GM12878 (cell line): ENCODE results near the gene NDUFV2. TPM values are rescaled to one million over a fixed set of nuclear protein-coding genes. Genes with fewer than 3 reads are reported as not detected.

Experiments
- ATAC-seq: fragments of 200-7000 bp; cut with Tn5 transposase; 3 replicates; pipeline ENCODE4 v1.9.1; 2020; ENCODE audit warnings: mild to moderate bottlenecking, moderate library complexity
- BruUV-seq: library from RNA; stranded (reverse); fragments of 400-500 nt; replicated peaks from 2 replicates; lab custom pipeline; 2021; lab: Mats Ljungman, UMichigan
- CTCF ChIA-PET: fragments of 300-600 bp; sonication (Branson Sonifier 250); formaldehyde crosslinking; extraction: SDS; loops from one replicate; lab custom pipeline; 2021; ENCODE audit warnings: inconsistent platforms; lab: Yijun Ruan, JAX
- POLR2A ChIA-PET: fragments of 350-600 bp; formaldehyde crosslinking; extraction: SDS; loops from one replicate; lab custom pipeline; 2021; ENCODE audit warnings: inconsistent platforms; lab: Charles Lee
- RAD21 ChIA-PET: fragments of 300-600 bp; sonication (Branson Sonifier 250); formaldehyde crosslinking; loops from one replicate; lab custom pipeline; 2023; ENCODE audit warnings: antibody characterized with exemption; ENCODE audit not compliant: unreplicated experiment; lab: Charles Lee
- SMC1A ChIA-PET: fragments of 300-600 bp; sonication (Branson Sonifier 250); formaldehyde crosslinking; loops from one replicate; lab custom pipeline; 2023; ENCODE audit not compliant: unreplicated experiment, uncharacterized antibody; lab: Charles Lee
- DNase-seq: peaks from one replicate; pipeline ENCODE4 v3.0.0-alpha.2; 2011; ENCODE audit warnings: low read depth, low spot score
- FAIRE-seq: peaks from 3 replicates; lab custom pipeline; 2011; peaks lifted over from hg19 to GRCh38; lab: Jason Lieb, UNC
- H2AFZ ChIP-seq: 2 replicates; pipeline ENCODE4 v1.6.0; 2011; ENCODE audit warnings: low read depth, low read length, control low read depth; ENCODE audit not compliant: control insufficient read depth
- H3K27ac ChIP-seq: 2 replicates; pipeline ENCODE4 v1.5.1; 2011; ENCODE audit warnings: control low read depth; ENCODE audit not compliant: control insufficient read depth, insufficient read depth
- H3K27me3 ChIP-seq, 2 experiments: replicated peaks in 1 of 2; 2 replicates each; pipeline versions ENCODE4 v1.6.0 to v1.6.1; 2011; ENCODE audit warnings: low read length in 1 of 2; ENCODE audit not compliant: control insufficient read depth in 2 of 2, insufficient read depth in 2 of 2
- H3K36me3 ChIP-seq, 2 experiments: 2 replicates each; pipeline ENCODE4 v1.5.1; 2011; ENCODE audit warnings: low read length in 1 of 2; ENCODE audit not compliant: control insufficient read depth in 2 of 2, insufficient read depth in 2 of 2
- H3K4me1 ChIP-seq: 2 replicates; pipeline ENCODE4 v1.6.1; 2011; ENCODE audit warnings: mild to moderate bottlenecking, low read length, moderate library complexity, mixed read lengths; ENCODE audit not compliant: control insufficient read depth, insufficient read depth
- H3K4me2 ChIP-seq: 2 replicates; pipeline ENCODE4 v1.6.0; 2011; ENCODE audit warnings: control low read depth; ENCODE audit not compliant: control insufficient read depth, insufficient read depth
- H3K4me3 ChIP-seq: fragments of 200-600 bp; sonication (generic); 2 replicates; pipeline ENCODE4 v1.5.1; 2016
- H3K79me2 ChIP-seq: 2 replicates; pipeline ENCODE4 v1.6.0; 2011; ENCODE audit warnings: low read length; ENCODE audit not compliant: control insufficient read depth, insufficient read depth
- H3K9ac ChIP-seq: 2 replicates; pipeline ENCODE4 v1.8.0; 2011; ENCODE audit warnings: low read length, control low read depth, mixed read lengths; ENCODE audit not compliant: control insufficient read depth, insufficient read depth
- H3K9me3 ChIP-seq: replicated peaks from 3 replicates; pipeline ENCODE4 v1.5.1; 2011; ENCODE audit warnings: mild to moderate bottlenecking, low read length; ENCODE audit not compliant: control insufficient read depth, insufficient read depth
- H4K20me1 ChIP-seq: 2 replicates; pipeline ENCODE4 v1.6.0; 2011; ENCODE audit not compliant: control insufficient read depth, insufficient read depth
- CHD1 ChIP-seq: IDR thresholded peaks from 2 replicates; pipeline ENCODE4 v1.6.1; 2012; ENCODE audit warnings: low read depth, low read length, improper control_type of control experiment
- ETV6 ChIP-seq, 2 experiments: fragments of 450-650 bp in 1 of 2; IDR thresholded peaks in 1 of 2; conservative IDR thresholded peaks in 1 of 2; 2 replicates each; pipeline ENCODE4 v1.6.1; 2014; ENCODE audit warnings: antibody characterized with exemption in 1 of 2, borderline replicate concordance in 1 of 2, low read depth in 1 of 2, mild to moderate bottlenecking in 1 of 2, moderate library complexity in 1 of 2
- MTA3 ChIP-seq: IDR thresholded peaks from 2 replicates; pipeline ENCODE4 v1.6.1; 2012; ENCODE audit warnings: low read length, inconsistent platforms, borderline replicate concordance
- NR2F1 ChIP-seq: fragments of 450-650 bp; conservative IDR thresholded peaks from 2 replicates; pipeline ENCODE4 v1.6.1; 2017; ENCODE audit warnings: mild to moderate bottlenecking
- PAX5 ChIP-seq: IDR thresholded peaks from 2 replicates; pipeline ENCODE4 v1.6.1; 2011; ENCODE audit warnings: low read depth, low read length, borderline replicate concordance
- RAD21 ChIP-seq: IDR thresholded peaks from 2 replicates; pipeline ENCODE4 v1.6.1; 2011; ENCODE audit warnings: mild to moderate bottlenecking, low read depth, low read length, moderate library complexity; ENCODE audit not compliant: insufficient read depth
- RAD51 ChIP-seq: fragments of 450-650 bp; IDR thresholded peaks from 2 replicates; pipeline ENCODE4 v1.6.1; 2016; ENCODE audit warnings: moderate library complexity, mild to moderate bottlenecking, inconsistent platforms
- WGBS: methylation state at CpG from one replicate; pipeline ENCODE4 v1.1.6; 2016; ENCODE audit warnings: low lambda C conversion rate; ENCODE audit not compliant: insufficient replicate concordance, insufficient coverage; ENCODE audit errors: missing lambda C conversion rate; 5-methylcytosine and 5-hydroxymethylcytosine counted together
- in situ Hi-C: fragments of 300-500 bp; cut with MboI; formaldehyde crosslinking; loops from 9 replicates; pipeline ENCODE4 v1.14.3; 2018; ENCODE audit warnings: mixed read lengths
- intact Hi-C: fragments of 100-400 bp; cut with micrococcal nuclease; formaldehyde crosslinking; loops from one replicate; pipeline ENCODE4 v1.14.2; 2022; ENCODE audit not compliant: unreplicated experiment
- polyA plus RNA-seq, 11 experiments: library from polyadenylated mRNA; depleted of rRNA in 4 of 11; unstranded in 6 of 11; stranded (reverse) in 5 of 11; fragments of >200 nt; fragmentation: Nextera tagmentation in 4 of 11; fragmentation: Illumina TruSeq in 1 of 11; extraction: Ambion mirVana in 4 of 11; extraction: Trizol in 1 of 11; gene quantifications; 1 replicate in 1 of 11; 2 replicates in 10 of 11; pipeline versions ENCODE4 v1.2.1 to v1.2.3, GENCODE V29; 2011 to 2016; ENCODE audit warnings: inconsistent platforms in 2 of 11, missing spikeins in 2 of 11, low read depth in 1 of 11
- total RNA-seq, 4 experiments: library from RNA; depleted of rRNA in 3 of 4; stranded (reverse); fragments of >200 nt in 3 of 4; fragmentation: Illumina TruSeq in 1 of 4; extraction: Trizol in 1 of 4; gene quantifications; 2 replicates each; pipeline versions ENCODE4 v1.2.1 to v1.2.3, GENCODE V29; 2013 to 2021
- TF ChIP-seq, protein P1 (sequence below), 3 experiments: IDR thresholded peaks in 2 of 3; conservative IDR thresholded peaks in 1 of 3; 2 replicates each; pipeline ENCODE4 v1.5.1; 2011; ENCODE audit warnings: low read depth in 3 of 3, low read length in 3 of 3, mild to moderate bottlenecking in 3 of 3, control low read depth in 2 of 3, moderate library complexity in 2 of 3, inconsistent platforms in 1 of 3, mixed read lengths in 1 of 3; ENCODE audit not compliant: control insufficient read depth in 2 of 3, insufficient read depth in 1 of 3; ENCODE audit errors: extremely low read depth in 1 of 3

NDUFV2 gene
- total and polyA plus RNA-seq, 10 of the 15 experiments (the other 5 are each of a cell fraction or from before 2014, with no cell fraction given), result 236 to 590 (median 321) TPM

DNA sequence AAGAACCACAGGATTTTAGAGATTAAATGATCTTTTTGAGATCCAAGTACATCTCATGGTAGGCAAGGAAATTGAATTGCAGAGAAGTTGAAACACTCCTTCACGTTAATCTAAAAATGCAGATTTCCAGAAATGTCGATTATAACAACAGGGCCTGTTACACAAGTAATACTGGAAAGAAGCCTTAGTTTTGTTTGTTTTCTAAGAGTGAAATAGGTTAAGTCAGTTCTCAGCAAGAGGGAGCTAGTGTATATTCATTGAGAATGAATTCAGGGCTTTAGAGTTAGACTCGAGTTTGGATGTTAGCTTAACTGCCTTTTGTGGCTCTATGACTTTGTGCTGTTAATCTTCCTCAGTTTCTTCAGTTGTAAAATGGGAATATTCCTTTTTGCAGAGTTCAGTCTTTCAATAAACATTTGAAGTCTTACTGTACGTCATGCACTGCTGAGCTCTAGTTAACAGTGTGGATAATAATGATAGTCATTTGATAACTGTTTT, 926 bp downstream of the NDUFV2 start:
- no TSS peak for BruUV-seq
- ChIA-PET POLR2A (interaction anchor here (0.8 to 6.1 kb wide), 7 partner anchors 13 to 44 kb away, joined by 3 to 85 read pairs (median 6); partner anchors contain the start of gene ANKRD12), RAD21 (interaction anchor here (0.8 to 6.5 kb wide), 9 partner anchors 10 to 570 kb away, joined by 3 to 73 read pairs (median 4); partner anchors contain the start of gene ANKRD12), SMC1A (interaction anchor here (0.8 to 8.8 kb wide), 21 partner anchors 8 to 417 kb away, joined by 3 to 112 read pairs (median 5); no protein-coding TSS in a partner anchor), CTCF (interaction anchor here (0.6 to 6.2 kb wide), 16 partner anchors 12 to 300 kb away, joined by 3 to 95 read pairs (median 4); partner anchors contain the start of gene ANKRD12)
- peak overlapping the region; percentile 85 for H3K27ac ChIP-seq
- peak overlapping the region; percentile 95 for H3K4me2 ChIP-seq
- H3K9ac ChIP-seq, result peak overlapping the region; percentile 93
- H3K27me3 ChIP-seq, result no peaks in the 10 kb centered on the region
- no peaks in the 10 kb centered on the region for H3K9me3 ChIP-seq
- H3K36me3 ChIP-seq, result 0 out of 4 replicates have a peak, but pooled peaks cover 0 to 5% of the 10 kb centered on the region in 2 experiments
- no peak overlapping the region for H2AFZ ChIP-seq
- WGBS, result 1% methylated on average over 4 of the region's 4 CpGs
- FAIRE-seq (no peak), ATAC-seq (peak; percentile 4; the same call in 2 of the 3 replicates), DNase-seq (no peak)
- H4K20me1 ChIP-seq, result no peaks in the 10 kb centered on the region; the same call in 1 of the 2 replicates
- H3K4me3 ChIP-seq, result peak overlapping the region; percentile 87
- in situ Hi-C loops (no loop called here), intact Hi-C loops (loop anchor here (1.0 to 2.0 kb wide), 2 partner anchors 10 to 33 kb away; partner anchors contain the start of gene ANKRD12)
- peaks cover 5% of the 10 kb centered on the region for H3K4me1 ChIP-seq
- peak; percentile 75 for TF ChIP-seq PAX5
- TF ChIP-seq MTA3, result 0 out of 2 replicates have a peak, but pooled peaks have one; percentile 33
- 0 out of 2 replicates have a peak, but pooled peaks have one; percentile 51 for TF ChIP-seq CHD1
- TF ChIP-seq, protein P1, sequence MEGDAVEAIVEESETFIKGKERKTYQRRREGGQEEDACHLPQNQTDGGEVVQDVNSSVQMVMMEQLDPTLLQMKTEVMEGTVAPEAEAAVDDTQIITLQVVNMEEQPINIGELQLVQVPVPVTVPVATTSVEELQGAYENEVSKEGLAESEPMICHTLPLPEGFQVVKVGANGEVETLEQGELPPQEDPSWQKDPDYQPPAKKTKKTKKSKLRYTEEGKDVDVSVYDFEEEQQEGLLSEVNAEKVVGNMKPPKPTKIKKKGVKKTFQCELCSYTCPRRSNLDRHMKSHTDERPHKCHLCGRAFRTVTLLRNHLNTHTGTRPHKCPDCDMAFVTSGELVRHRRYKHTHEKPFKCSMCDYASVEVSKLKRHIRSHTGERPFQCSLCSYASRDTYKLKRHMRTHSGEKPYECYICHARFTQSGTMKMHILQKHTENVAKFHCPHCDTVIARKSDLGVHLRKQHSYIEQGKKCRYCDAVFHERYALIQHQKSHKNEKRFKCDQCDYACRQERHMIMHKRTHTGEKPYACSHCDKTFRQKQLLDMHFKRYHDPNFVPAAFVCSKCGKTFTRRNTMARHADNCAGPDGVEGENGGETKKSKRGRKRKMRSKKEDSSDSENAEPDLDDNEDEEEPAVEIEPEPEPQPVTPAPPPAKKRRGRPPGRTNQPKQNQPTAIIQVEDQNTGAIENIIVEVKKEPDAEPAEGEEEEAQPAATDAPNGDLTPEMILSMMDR (IDR thresholded peaks at IDR 0.05 in 2 of 3, conservative IDR thresholded peaks at IDR 0.05 in 1 of 3; ENCODE audit: control insufficient read depth in 2 of 3, extremely low read depth in 1 of 3, insufficient read depth in 1 of 3, low read depth in 3 of 3, low read length in 3 of 3), result peak; percentile 10 to 60 (median 26); a peak in 3 of 6 replicates
- no peak for TF ChIP-seq NR2F1
- no peak for TF ChIP-seq ETV6 (conservative IDR thresholded peaks at IDR 0.05 in 1 of 2, IDR thresholded peaks at IDR 0.05 in 1 of 2; ENCODE audit: borderline replicate concordance in 1 of 2, low read depth in 1 of 2)
- TF ChIP-seq RAD21, result peak; percentile 46; the same call in 1 of the 2 replicates
- TF ChIP-seq RAD51, result 0 out of 2 replicates have a peak, but pooled peaks have one; percentile 7
- peaks cover 69% of the 10 kb centered on the region for H3K79me2 ChIP-seq
